Esophagus (tissue), 2 donors: ENCODE data around the gene ATG5. TPM values are rescaled to one million over a fixed set of nuclear protein-coding genes. Genes with fewer than 3 reads are reported as not detected.

ENCODE experiments used
- H3K27ac ChIP-seq, 2 donors: one replicate each; pipeline ENCODE4 v1.5.1; 2013; ENCODE audit warnings: low read depth in 2 of 2, mild to moderate bottlenecking in 2 of 2, inconsistent platforms in 1 of 2, low read length in 1 of 2, moderate library complexity in 1 of 2
- H3K27me3 ChIP-seq, 2 donors: one replicate each; pipeline ENCODE4 v1.6.1; 2013; ENCODE audit warnings: low read length in 2 of 2, control low read depth in 1 of 2, mild to moderate bottlenecking in 1 of 2; ENCODE audit not compliant: insufficient read depth in 2 of 2, control insufficient read depth in 1 of 2
- H3K36me3 ChIP-seq, 2 donors: one replicate each; pipeline ENCODE4 v1.6.1; 2013; ENCODE audit warnings: low read length in 1 of 2; ENCODE audit not compliant: control insufficient read depth in 2 of 2, insufficient read depth in 2 of 2
- H3K4me1 ChIP-seq, 2 donors: one replicate each; pipeline ENCODE4 v1.6.1; 2013; ENCODE audit warnings: low read length in 1 of 2; ENCODE audit not compliant: control insufficient read depth in 2 of 2, insufficient read depth in 2 of 2
- H3K4me3 ChIP-seq, 2 donors: one replicate each; pipeline ENCODE4 v1.5.1; 2013; ENCODE audit warnings: low read length in 2 of 2, mild to moderate bottlenecking in 2 of 2, low read depth in 1 of 2, moderate library complexity in 1 of 2
- H3K9me3 ChIP-seq, 2 donors: one replicate each; pipeline ENCODE4 v1.6.1; 2013; ENCODE audit warnings: mild to moderate bottlenecking in 2 of 2, low read depth in 1 of 2, low read length in 1 of 2, moderate library complexity in 1 of 2; ENCODE audit not compliant: control insufficient read depth in 2 of 2, insufficient read depth in 1 of 2
- WGBS, 2 donors: extraction: QIAGEN DNeasy Blood & Tissue Kit; methylation state at CpG; one replicate each; pipeline ENCODE4 v1.1.7; 2013; 5-methylcytosine and 5-hydroxymethylcytosine counted together
- polyA plus RNA-seq, 2 donors: library from polyadenylated mRNA; stranded (reverse); fragments of 200-250 nt; gene quantifications; one replicate each; pipeline ENCODE4 v1.2.3, GENCODE V29; 2013
- donor health status: healthy with polysubstance abuse.
- donor health status: Bipolar disorder and iron deficiency.

ATG5 gene
- 10 to 100 TPM in 1 of 2 donors, 1 to 10 TPM in 1; 9.1 to 12.5 TPM for polyA plus RNA-seq

GRCh38 chr6:106325336-106326178, at the start of gene ATG5:
TSS of gene ATG5 (minus strand) at chr6:106325760. CDS start at chr6:106316208, 9,552 bp downstream.
- peaks cover 0 to 3% of the 10 kb centered on the region in 2 donors for H3K4me1 ChIP-seq
- no peaks in the 10 kb centered on the region for H3K36me3 ChIP-seq
- H3K27me3 ChIP-seq = no peaks in the 10 kb centered on the region
- H3K4me3 ChIP-seq = peak within 1 kb of the TSS; percentile 84 to 85
- H3K9me3 ChIP-seq = no peaks in the 10 kb centered on the region
- WGBS, 2 donors = 1% methylated on average over 53 to 56 of the region's 56 CpGs
- H3K27ac ChIP-seq = peak within 1 kb of the TSS; percentile 96 to 99

DNA sequence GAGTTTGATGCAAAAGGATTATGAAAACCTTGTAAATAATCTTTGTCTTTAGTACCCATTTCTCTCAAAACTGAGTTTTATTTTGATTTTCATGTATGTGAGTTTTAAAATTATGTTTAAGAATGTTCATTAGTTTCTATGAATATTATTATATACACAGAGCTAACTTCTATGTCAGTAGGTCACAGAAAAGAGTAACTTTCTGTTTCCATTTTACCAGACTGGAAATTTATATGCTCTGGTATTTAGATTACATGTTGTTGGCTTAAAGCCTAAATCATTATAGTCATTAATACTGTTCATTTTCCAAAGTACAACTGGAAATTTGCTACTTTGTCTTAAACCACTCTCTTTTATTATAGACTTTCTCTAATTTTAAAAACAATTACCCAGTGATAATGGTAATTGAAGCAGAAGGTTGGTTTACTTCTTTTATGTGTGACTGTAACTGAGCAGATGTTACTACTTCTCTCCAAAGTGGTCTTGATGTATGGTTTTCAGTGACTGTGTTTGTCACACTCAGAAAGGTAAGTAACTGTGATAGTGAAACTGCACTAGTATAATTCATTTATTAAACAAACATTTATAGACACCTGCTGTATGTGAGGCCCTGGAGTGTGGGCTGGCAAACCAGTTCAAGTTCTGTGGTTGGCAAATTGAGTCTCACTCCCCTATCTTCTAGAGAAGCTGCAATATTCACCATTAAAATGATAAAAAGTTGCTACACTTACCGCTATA, 48.1 kb upstream of the ATG5 start:
- Histone ChIP-seq H3K4me1 (peaks cover 0 to 8% of the 10 kb centered on the region in 2 donors), H3K27ac (peak overlapping the region in 1 of 2 donors; percentile 24)
- 88 to 94% methylated on average over 1 of the region's 1 CpG for WGBS, 2 donors

GRCh38 chr6:106372838-106373501, 47.4 kb upstream of the ATG5 start:
- WGBS, 2 donors = 77 to 84% methylated on average over 4 of the region's 4 CpGs
- peak overlapping the region in 1 of 2 donors; percentile 53 for H3K27ac ChIP-seq
- H3K4me1 ChIP-seq = peaks cover 0 to 8% of the 10 kb centered on the region in 2 donors

More for the DNA sequence above, 48.1 kb upstream of the ATG5 start:
- Histone ChIP-seq H3K9me3 (no peaks in the 10 kb centered on the region), H3K27me3 (no peaks in the 10 kb centered on the region), H3K4me3 (no peak overlapping the region), H3K36me3 (no peaks in the 10 kb centered on the region)

DNA sequence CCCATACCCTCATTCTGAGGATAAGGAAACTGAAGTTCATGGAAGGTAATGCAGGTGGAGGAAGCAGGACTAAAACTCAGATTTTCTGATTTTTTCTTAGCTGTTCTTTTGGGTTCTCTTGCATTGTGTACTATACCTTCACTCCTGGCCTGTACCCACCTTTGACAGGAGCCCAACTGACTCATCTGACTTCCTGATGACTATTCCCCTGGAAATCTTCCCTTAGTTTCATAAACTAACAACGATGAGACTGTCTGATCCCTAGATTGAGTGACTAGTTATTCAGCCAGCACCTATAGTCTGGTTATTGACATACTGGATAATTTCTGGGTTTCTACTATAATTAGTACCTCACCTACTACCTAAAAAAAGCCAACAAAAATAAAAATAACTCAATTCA, 45.1 kb upstream of the ATG5 start:
- Histone ChIP-seq H3K4me1 (peaks cover 0 to 5% of the 10 kb centered on the region in 2 donors), H3K4me3 (no peak overlapping the region), H3K27ac (peak overlapping the region; percentile 80 to 89), H3K36me3 (no peaks in the 10 kb centered on the region), H3K27me3 (no peaks in the 10 kb centered on the region), H3K9me3 (no peaks in the 10 kb centered on the region)
- WGBS, 2 donors = 35 to 45% methylated on average over 1 of the region's 1 CpG

More at GRCh38 chr6:106372838-106373501, 47.4 kb upstream of the ATG5 start:
- Histone ChIP-seq H3K36me3 (no peaks in the 10 kb centered on the region), H3K9me3 (no peaks in the 10 kb centered on the region), H3K27me3 (no peaks in the 10 kb centered on the region), H3K4me3 (no peak overlapping the region)

- Histone ChIP-seq H3K4me3 (peak overlapping the region in 1 of 2 donors; percentile 19), H3K27ac (no peak overlapping the region), H3K9me3 (no peaks in the 10 kb centered on the region), H3K4me1 (peaks cover 0 to 5% of the 10 kb centered on the region in 2 donors), H3K36me3 (no peaks in the 10 kb centered on the region), H3K27me3 (no peaks in the 10 kb centered on the region)
- WGBS, 2 donors = 58% methylated on average over 2 of the region's 2 CpGs
Observed at GRCh38 chr6:106369739-106370138, 44.2 kb upstream of the ATG5 start.

GRCh38 chr6:106363401-106364138, 38.0 kb upstream of the ATG5 start:
- WGBS, 2 donors = 92 to 96% methylated on average over 3 of the region's 3 CpGs

DNA sequence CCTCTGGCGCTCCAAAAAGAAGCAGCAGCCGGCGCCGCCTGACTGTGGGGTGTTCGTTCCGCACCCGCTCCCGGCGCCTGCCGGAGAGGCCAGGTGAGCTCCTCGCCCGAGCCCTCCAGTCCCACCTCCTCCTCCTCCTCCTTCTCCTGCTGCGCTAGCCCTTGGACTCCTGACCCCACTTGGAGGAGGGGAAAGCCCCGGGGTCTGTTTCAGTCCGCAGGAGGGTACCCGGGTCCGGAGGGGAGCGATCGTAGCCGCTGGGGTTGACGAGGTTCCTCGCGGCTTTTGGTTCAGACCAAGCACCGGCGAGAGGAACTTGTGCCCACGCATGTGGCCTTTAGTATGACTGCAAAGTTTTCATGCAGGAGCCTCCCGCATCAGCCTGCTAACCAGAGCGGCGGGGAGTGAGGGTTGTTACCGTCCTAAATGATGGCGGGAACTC, 35.5 kb upstream of the ATG5 start:
- Histone ChIP-seq H3K4me3 (peak overlapping the region; percentile 75 to 77), H3K4me1 (peaks cover 0 to 4% of the 10 kb centered on the region in 2 donors), H3K27me3 (peaks cover 0 to 5% of the 10 kb centered on the region in 2 donors), H3K27ac (peak overlapping the region; percentile 70 to 76), H3K36me3 (peaks cover 0 to 2% of the 10 kb centered on the region in 2 donors), H3K9me3 (no peaks in the 10 kb centered on the region)
- WGBS, 2 donors = 2% methylated on average over 31 of the region's 31 CpGs

More at GRCh38 chr6:106363401-106364138, 38.0 kb upstream of the ATG5 start:
- Histone ChIP-seq H3K9me3 (no peaks in the 10 kb centered on the region), H3K36me3 (peaks cover 0 to 2% of the 10 kb centered on the region in 2 donors), H3K4me3 (peak overlapping the region; percentile 34 to 39), H3K4me1 (peaks cover 0 to 4% of the 10 kb centered on the region in 2 donors), H3K27ac (no peak overlapping the region), H3K27me3 (no peaks in the 10 kb centered on the region)

GRCh38 chr6:106360410-106360988, 34.9 kb upstream of the ATG5 start, which contains the start of gene CRYBG1:
TSS of gene CRYBG1 (plus strand) at chr6:106360717. CDS start at chr6:106360909, 192 bp downstream.
- Histone ChIP-seq H3K4me3 (peak within 1 kb of the TSS; percentile 75 to 77), H3K27ac (peak within 1 kb of the TSS; percentile 70 to 76), H3K27me3 (peaks cover 0 to 5% of the 10 kb centered on the region in 2 donors), H3K9me3 (no peaks in the 10 kb centered on the region), H3K4me1 (peaks cover 0 to 4% of the 10 kb centered on the region in 2 donors), H3K36me3 (peaks cover 0 to 2% of the 10 kb centered on the region in 2 donors)
- 1 to 2% methylated on average over 65 to 66 of the region's 66 CpGs for WGBS, 2 donors
